HUES64 (cell line): ENCODE measurements around the gene COL5A1.

Source experiments
- H3K27ac ChIP-seq: 2 replicates; pipeline ENCODE4 v1.7.0; 2013; ENCODE audit warnings: low read depth, low read length, inconsistent platforms
- H3K27me3 ChIP-seq: 2 replicates; pipeline ENCODE4 v1.6.1; 2013; ENCODE audit warnings: mild to moderate bottlenecking, low read length; ENCODE audit not compliant: insufficient read depth
- H3K36me3 ChIP-seq: 2 replicates; pipeline ENCODE4 v1.6.1; 2013; ENCODE audit warnings: mild to moderate bottlenecking, low read length; ENCODE audit not compliant: insufficient read depth
- H3K4me1 ChIP-seq: 2 replicates; pipeline ENCODE4 v1.6.1; 2013; ENCODE audit warnings: mild to moderate bottlenecking, low read length, moderate library complexity; ENCODE audit not compliant: insufficient read depth
- H3K4me3 ChIP-seq: 2 replicates; pipeline ENCODE4 v1.5.1; 2013; ENCODE audit warnings: mild to moderate bottlenecking, low read length, moderate library complexity
- H3K9ac ChIP-seq: 2 replicates; pipeline ENCODE4 v1.6.1; 2013; ENCODE audit warnings: mild to moderate bottlenecking, low read depth, low read length
- H3K9me3 ChIP-seq: 2 replicates; pipeline ENCODE4 v1.6.1; 2013; ENCODE audit warnings: low read depth, low read length; ENCODE audit not compliant: insufficient read depth
- WGBS: fragments of 150-250, 120-280 bp; methylation state at CpG from one replicate; pipeline ENCODE4 v1.1.7; 2013; ENCODE audit warnings: missing lambda C conversion rate; 5-methylcytosine and 5-hydroxymethylcytosine counted together

The COL5A1 gene

DNA sequence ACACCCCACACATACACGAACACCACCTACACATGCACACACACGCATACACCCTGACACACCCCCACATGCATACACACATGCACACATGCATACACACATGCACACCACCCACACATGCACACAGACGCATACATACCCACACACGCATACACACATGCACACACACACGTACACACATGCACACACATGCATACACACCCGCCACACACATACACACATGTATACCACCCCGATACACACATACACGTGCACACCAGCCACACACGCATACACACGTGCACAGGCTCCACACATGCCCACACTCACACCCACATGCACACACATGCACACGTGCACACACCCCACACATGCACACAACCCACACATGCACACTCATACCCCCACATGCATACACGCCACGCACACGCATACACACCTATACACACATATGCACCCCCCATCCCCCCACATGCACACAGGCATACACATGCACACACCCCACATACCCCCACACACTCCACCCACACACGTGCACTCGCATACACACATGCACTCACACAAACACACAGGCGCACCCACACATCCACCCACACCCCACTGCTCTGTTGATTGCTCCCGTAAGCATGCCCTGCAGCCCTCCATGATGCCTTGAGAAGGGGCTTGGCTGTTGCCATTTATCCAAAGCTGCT lies 119.3 kb downstream of the COL5A1 start:
- Histone ChIP-seq H3K36me3 (no peaks in the 10 kb centered on the region; the same call in 1 of the 2 replicates), H3K27ac (no peak overlapping the region), H3K9ac (no peak overlapping the region), H3K4me3 (no peak overlapping the region), H3K27me3 (no peaks in the 10 kb centered on the region), H3K4me1 (no peaks in the 10 kb centered on the region), H3K9me3 (no peaks in the 10 kb centered on the region)
- WGBS = 96% methylated on average over 18 of the region's 18 CpGs

DNA sequence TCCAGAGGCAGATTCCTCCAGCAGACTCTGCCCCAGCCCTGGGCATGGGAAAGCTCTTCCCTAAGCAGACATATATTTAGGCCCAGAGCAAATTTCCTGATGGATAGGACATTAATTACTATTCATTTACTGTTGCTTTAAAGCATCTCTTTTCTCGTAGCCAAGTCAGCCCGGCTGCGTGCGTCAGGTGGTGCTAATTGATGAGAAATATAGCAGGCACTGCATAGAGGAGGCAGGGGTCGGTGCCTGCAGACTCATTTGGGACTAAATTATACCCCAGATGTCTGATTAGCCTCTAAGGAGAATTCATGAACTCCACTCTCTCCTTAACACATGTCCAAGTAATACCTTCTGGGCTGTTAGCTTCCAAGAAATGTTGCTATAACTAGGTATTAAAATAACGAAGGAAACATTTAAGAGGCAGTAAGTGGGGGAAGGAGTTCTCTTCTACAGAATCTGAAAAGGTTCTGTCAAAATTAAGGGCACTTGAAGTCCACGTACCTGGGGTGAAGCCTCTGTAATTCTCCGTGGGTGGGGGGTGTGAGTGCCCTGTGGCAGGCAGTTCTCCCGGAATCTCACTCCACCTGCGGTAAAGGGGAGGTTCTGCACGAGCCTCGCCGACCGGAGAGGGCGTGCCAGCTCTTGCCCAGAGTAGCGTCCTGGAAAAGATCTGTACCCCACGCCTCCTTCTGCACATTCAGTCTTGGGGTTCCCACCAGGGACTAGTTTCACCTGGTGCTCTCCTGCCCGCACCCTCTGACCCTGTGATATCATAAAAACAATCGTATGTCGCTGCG lies 123.1 kb downstream of the COL5A1 start:
- Histone ChIP-seq H3K9ac (no peak overlapping the region), H3K4me1 (no peaks in the 10 kb centered on the region), H3K4me3 (no peak overlapping the region), H3K27me3 (no peaks in the 10 kb centered on the region), H3K36me3 (no peaks in the 10 kb centered on the region; the same call in 1 of the 2 replicates), H3K9me3 (no peaks in the 10 kb centered on the region), H3K27ac (no peak overlapping the region)
- 96% methylated on average over 21 of the region's 21 CpGs for WGBS

DNA sequence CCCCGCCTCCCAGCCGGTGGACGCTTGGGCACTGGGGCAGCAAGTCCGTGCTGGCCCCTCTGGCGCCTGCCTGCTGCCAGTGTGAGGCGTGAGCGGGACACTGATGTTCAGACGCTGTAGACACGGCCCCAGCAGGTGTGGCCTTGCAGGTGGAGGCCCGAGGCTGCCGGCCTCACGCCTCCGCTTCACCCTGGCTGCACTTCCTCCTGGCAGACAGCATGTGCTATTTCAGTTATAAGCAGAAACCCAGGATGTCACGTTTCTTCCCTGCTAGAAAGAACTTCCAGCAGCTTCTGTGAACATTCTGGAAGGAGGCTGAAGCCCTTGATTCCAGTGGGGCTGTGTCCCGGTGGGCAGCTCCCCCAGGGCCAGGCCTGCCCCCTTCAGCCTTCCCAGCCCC lies 124.2 kb downstream of the COL5A1 start:
- Histone ChIP-seq H3K4me3 (no peak overlapping the region), H3K9me3 (no peaks in the 10 kb centered on the region), H3K4me1 (no peaks in the 10 kb centered on the region), H3K36me3 (no peaks in the 10 kb centered on the region; the same call in 1 of the 2 replicates), H3K27me3 (no peaks in the 10 kb centered on the region), H3K9ac (no peak overlapping the region), H3K27ac (no peak overlapping the region)
- 94% methylated on average over 15 of the region's 15 CpGs for WGBS

DNA sequence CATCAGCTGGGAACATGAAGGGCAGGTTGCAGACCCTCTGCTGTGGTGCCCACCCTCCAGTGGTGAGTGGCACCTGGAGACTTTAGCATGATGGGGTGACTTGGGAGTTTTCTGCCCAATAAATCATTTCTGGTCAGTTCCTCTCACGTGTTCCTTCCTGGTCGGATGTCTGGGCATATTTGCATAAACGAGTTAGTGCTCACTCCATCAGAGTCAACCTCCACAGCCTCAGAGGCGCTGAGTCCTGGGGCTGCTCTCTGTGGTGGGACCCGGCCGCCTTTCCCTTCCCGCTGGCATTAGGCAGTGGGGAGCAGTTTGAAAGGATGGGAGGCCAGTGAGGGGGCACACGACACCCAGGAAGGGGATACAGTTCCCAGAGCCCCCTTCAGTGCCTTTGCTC lies 125.0 kb downstream of the COL5A1 start:
- no peaks in the 10 kb centered on the region for H3K36me3 ChIP-seq
- WGBS = 85% methylated on average over 8 of the region's 8 CpGs
- H3K4me1 ChIP-seq = no peaks in the 10 kb centered on the region
- no peak overlapping the region for H3K27ac ChIP-seq
- no peak overlapping the region for H3K4me3 ChIP-seq
- no peaks in the 10 kb centered on the region for H3K27me3 ChIP-seq
- H3K9me3 ChIP-seq = no peaks in the 10 kb centered on the region
- no peak overlapping the region for H3K9ac ChIP-seq

GRCh38 chr9:134768332-134768708 lies 126.7 kb downstream of the COL5A1 start:
- H3K27me3 ChIP-seq = no peaks in the 10 kb centered on the region
- no peaks in the 10 kb centered on the region for H3K36me3 ChIP-seq
- no peak overlapping the region for H3K4me3 ChIP-seq
- H3K4me1 ChIP-seq = no peaks in the 10 kb centered on the region
- no peak overlapping the region for H3K9ac ChIP-seq
- no peaks in the 10 kb centered on the region for H3K9me3 ChIP-seq
- 90% methylated on average over 13 of the region's 13 CpGs for WGBS
- H3K27ac ChIP-seq = no peak overlapping the region

DNA sequence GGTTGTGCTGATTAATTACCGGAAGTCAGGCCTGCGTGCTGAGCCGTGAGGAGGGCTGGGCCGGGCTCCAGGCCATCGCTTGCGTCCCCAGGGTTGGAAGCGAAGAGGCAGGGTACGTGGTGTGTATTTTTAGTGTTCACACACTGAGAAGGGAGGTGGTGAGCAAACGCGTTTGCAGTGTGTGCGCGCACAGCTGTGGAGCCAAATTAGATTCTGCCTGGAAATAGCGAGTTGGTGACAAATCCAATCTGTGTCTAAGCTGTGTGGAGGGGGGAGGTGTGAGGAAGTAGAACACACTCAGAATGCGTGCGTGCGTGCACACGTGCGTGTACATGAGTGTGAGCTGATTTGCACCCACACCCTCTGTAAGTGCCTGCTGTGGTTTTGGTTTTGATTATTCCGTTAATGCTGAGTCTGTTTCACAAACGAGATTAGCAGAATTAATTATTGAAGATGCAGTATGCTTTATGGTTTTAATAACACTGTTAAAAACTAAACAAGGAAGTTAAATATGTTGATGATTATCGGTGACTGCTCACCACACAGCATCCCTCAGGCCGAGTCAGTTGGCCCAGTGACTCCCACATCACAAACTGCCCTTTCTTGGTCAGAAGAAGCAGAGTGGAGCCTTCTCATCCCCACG lies 127.2 kb downstream of the COL5A1 start:
- no peaks in the 10 kb centered on the region for H3K4me1 ChIP-seq
- H3K9me3 ChIP-seq = no peaks in the 10 kb centered on the region
- no peak overlapping the region for H3K9ac ChIP-seq
- no peak overlapping the region for H3K27ac ChIP-seq
- H3K4me3 ChIP-seq = no peak overlapping the region
- no peaks in the 10 kb centered on the region for H3K36me3 ChIP-seq
- no peaks in the 10 kb centered on the region for H3K27me3 ChIP-seq
- WGBS = 95% methylated on average over 23 of the region's 23 CpGs

DNA sequence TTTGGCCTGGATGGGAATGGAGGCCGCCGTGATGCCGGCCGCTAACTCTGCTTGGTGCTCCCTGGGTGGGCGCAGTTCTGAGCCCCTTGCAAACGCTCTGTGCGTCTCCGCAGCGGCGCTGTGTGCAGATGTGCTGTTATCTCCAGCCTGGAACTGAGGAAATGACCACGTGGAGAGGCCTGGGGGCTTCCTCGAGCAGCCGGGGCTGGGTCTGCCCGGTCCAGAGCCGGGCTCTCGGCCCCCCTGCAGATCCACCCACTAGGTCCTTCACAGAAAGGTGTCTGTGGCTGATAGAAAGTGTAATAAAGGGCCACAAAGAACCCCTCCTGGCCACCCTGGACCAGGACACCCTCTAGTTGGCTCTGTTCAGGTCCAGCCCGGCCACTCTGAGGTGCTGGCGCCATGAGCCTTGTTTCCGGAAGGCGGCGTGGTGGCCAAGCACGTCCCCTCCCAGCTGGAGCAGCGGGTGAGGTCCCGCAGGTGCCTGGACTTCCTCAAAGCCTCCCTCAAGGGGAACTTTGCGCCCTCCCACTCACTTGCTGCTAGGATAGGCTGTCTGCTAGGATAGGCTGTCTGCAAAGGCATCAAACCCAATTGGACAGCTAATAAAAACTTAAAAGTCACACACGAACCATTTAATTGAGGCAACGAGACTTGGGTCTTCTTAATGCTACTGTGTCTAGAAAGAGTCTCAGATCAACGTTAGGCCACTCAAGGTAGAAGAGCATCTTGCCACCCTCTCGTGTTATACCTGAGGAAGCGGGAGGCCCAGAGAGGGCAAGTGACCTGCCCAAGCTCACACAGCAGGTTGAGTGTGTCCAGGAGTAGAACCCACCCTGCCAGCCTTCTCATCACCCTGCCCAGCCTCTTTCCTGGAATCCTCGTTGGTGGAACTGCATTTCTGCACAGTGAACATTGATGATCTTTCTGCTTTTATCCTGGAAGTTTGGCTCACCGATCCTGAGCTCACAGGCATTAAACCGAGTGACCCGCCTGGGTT lies 129.7 kb downstream of the COL5A1 start:
- H3K9ac ChIP-seq = no peak overlapping the region
- H3K36me3 ChIP-seq = no peaks in the 10 kb centered on the region
- no peak overlapping the region for H3K27ac ChIP-seq
- no peaks in the 10 kb centered on the region for H3K4me1 ChIP-seq
- H3K4me3 ChIP-seq = no peak overlapping the region
- H3K27me3 ChIP-seq = no peaks in the 10 kb centered on the region
- no peaks in the 10 kb centered on the region for H3K9me3 ChIP-seq
- WGBS = 96% methylated on average over 34 of the region's 34 CpGs

DNA sequence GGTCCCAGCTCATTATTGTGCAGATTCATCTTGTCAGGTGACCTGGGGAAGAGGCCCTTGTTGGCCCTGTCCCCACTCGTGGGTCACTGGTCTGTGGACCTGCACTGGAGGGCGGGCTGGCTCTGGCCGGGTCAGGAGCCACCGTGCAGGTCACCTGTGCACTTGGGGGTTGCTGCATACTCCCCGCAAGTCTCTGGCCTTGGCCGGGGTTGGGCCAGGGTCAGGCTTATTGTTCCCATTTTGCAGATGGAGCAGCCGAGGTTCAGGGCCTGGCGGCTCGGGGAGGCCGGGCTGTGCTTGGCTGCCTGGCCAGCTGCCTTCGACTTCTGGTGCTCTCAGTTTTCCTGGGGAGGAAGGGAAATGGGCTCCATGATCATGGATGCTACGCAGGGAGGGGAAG lies 130.7 kb downstream of the COL5A1 start:
- WGBS = 94% methylated on average over 12 of the region's 12 CpGs
- Histone ChIP-seq H3K9me3 (no peaks in the 10 kb centered on the region), H3K27me3 (no peaks in the 10 kb centered on the region), H3K9ac (no peak overlapping the region), H3K4me3 (no peak overlapping the region), H3K4me1 (no peaks in the 10 kb centered on the region), H3K27ac (no peak overlapping the region), H3K36me3 (no peaks in the 10 kb centered on the region)

DNA sequence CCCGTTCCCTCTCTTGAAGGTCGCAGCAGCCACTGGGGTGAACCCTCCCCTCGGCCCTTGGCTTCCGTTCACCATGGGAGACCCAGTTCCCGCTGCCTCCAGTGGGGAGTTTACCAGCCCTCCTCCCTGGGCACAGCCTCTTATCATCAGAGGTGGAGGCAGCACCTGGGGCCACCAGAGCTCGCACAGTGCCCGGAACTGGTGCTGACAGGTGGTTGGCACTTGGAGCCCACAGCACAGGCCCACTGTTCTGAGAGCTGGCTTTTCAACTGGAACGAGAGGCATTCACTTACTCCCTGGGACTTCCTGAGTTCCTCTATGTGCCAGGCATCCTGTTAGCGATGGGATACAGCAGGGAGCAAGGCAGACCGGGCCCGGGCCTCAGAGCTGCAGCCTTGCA lies 132.2 kb downstream of the COL5A1 start:
- H3K9me3 ChIP-seq = no peaks in the 10 kb centered on the region
- no peak overlapping the region for H3K4me3 ChIP-seq
- no peaks in the 10 kb centered on the region for H3K4me1 ChIP-seq
- no peaks in the 10 kb centered on the region for H3K27me3 ChIP-seq
- no peak overlapping the region for H3K9ac ChIP-seq
- no peaks in the 10 kb centered on the region for H3K36me3 ChIP-seq
- WGBS = 94% methylated on average over 11 of the region's 11 CpGs
- H3K27ac ChIP-seq = no peak overlapping the region

- Histone ChIP-seq H3K4me3 (no peak overlapping the region), H3K9ac (no peak overlapping the region), H3K36me3 (no peaks in the 10 kb centered on the region), H3K27me3 (no peaks in the 10 kb centered on the region), H3K4me1 (no peaks in the 10 kb centered on the region), H3K9me3 (no peaks in the 10 kb centered on the region), H3K27ac (no peak overlapping the region)
- WGBS = 87% methylated on average over 10 of the region's 10 CpGs
Measured at GRCh38 chr9:134774410-134774809, 132.8 kb downstream of the COL5A1 start.
